HG02642 (cell line): ENCODE measurements around the gene UBTF.
A peak's percentile ranks its signal among the peaks of the same experiment; 100 is the strongest.

Experiments
- ATAC-seq: cut with Tn5 transposase; IDR thresholded peaks from one replicate; pipeline ENCODE4 v1.9.1; 2021; ENCODE audit warnings: mild to moderate bottlenecking; ENCODE audit not compliant: unreplicated experiment, poor library complexity

The UBTF gene, protein sequence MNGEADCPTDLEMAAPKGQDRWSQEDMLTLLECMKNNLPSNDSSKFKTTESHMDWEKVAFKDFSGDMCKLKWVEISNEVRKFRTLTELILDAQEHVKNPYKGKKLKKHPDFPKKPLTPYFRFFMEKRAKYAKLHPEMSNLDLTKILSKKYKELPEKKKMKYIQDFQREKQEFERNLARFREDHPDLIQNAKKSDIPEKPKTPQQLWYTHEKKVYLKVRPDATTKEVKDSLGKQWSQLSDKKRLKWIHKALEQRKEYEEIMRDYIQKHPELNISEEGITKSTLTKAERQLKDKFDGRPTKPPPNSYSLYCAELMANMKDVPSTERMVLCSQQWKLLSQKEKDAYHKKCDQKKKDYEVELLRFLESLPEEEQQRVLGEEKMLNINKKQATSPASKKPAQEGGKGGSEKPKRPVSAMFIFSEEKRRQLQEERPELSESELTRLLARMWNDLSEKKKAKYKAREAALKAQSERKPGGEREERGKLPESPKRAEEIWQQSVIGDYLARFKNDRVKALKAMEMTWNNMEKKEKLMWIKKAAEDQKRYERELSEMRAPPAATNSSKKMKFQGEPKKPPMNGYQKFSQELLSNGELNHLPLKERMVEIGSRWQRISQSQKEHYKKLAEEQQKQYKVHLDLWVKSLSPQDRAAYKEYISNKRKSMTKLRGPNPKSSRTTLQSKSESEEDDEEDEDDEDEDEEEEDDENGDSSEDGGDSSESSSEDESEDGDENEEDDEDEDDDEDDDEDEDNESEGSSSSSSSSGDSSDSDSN

DNA sequence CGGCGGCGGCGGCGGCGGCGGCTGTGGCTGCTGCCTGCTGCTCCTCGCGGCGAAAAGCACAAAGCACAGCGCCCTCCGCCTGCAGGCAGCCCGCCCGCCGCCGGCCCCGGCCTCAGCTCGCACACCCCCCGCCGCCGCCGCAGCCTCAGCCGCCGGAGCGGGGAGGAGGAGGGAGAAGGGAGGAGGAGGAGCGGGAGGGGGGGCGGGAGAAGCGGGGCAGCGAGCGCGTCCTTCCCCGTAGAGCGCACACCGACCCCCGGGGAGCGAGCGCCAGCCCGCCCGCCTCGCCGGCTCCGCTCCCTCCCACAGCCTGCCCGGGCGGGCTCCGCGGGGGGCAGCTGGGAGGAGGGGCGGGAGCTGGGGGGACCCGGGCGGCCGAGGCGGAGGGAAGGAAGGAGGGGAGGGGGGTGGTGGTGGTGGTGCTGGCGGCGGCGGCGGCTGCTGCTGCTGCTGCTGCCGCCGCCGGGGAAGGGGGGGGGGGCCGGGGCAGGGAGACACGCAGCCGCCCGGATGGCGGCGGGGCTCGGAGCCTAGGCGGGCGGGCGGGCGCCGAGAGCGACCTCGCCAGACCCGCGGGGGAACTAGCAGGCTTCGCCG, at the start of gene UBTF:
TSS of gene UBTF (minus strand) at position 60 of the 597 bp plus-strand sequence. CDS start 1,446 bp downstream, outside the sequence.
- peak; percentile 17 for ATAC-seq

- no peak for ATAC-seq
Measured at GRCh38 chr17:44268709-44269534, 49.4 kb upstream of the UBTF start.

GRCh38 chr17:44267818-44268490, 48.5 kb upstream of the UBTF start, which contains the start of gene SLC4A1:
TSS of gene SLC4A1 (minus strand) at chr17:44268135. CDS start at chr17:44262866, 5,269 bp downstream.
- no peak for ATAC-seq

DNA sequence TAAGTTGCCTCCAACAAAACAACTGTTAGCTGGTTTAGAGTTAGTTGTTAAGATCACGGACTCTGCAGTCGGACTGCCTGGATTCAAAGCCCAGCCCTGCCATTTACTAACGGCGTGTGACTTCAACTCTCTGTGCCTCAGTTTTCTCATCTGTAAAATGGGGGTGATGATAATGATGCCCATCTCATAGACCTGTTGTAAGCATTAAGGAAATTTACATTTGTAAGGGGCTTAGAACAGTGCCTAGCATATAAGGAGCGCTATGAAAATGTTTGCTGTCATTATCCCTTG, 47.6 kb upstream of the UBTF start:
- no peak for ATAC-seq

DNA sequence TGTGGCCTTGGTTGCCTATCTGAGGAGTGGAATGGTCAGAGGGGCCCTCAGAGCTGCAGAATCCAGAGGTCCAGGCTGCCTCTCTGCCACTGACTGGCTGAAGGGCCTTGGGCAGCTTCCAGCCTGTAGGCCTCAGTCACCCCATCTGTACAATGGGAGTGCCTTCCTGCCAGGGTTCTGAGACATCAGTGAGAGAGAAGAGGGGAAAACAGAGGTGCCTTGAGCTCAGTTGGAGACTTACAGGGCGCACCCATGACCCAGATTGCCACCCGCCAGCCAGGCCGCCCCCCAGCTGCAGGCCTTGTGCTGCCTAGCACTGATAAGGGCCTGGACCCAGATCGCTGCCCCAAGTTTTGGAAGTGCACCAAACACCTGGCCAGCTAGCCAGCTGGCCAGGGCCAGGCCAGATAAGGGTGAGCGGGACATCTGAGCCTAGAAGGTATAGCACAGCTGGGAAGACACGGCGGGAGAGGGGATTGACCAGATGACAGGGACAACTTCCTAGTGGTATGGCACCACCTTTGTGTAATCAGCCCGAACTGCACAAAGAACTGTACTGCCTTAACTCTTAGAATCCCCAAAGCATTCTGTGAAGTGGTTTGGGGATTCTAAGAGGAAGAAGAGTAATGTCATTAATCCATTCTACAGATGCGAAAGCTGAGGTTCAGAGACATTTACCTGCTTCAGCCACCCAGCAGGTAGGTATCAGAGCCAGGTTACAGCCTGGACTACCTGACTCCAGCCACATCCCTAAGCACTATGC, 47.1 kb upstream of the UBTF start:
- ATAC-seq = no peak

- no peak for ATAC-seq
Measured at GRCh38 chr17:44263345-44263902, 43.9 kb upstream of the UBTF start.

- ATAC-seq = no peak
Measured at GRCh38 chr17:44262654-44263225, 43.3 kb upstream of the UBTF start.

- no peak for ATAC-seq
Measured at GRCh38 chr17:44260296-44260695, 40.8 kb upstream of the UBTF start.

- no peak for ATAC-seq
Measured at GRCh38 chr17:44258811-44259351, 39.4 kb upstream of the UBTF start.

GRCh38 chr17:44257815-44258760, 38.6 kb upstream of the UBTF start:
- ATAC-seq = no peak

GRCh38 chr17:44256671-44257070, 37.2 kb upstream of the UBTF start:
- no peak for ATAC-seq

- ATAC-seq = no peak
Measured at GRCh38 chr17:44255915-44256314, 36.4 kb upstream of the UBTF start.

- ATAC-seq = no peak
Measured at GRCh38 chr17:44254361-44255095, 35.1 kb upstream of the UBTF start.

DNA sequence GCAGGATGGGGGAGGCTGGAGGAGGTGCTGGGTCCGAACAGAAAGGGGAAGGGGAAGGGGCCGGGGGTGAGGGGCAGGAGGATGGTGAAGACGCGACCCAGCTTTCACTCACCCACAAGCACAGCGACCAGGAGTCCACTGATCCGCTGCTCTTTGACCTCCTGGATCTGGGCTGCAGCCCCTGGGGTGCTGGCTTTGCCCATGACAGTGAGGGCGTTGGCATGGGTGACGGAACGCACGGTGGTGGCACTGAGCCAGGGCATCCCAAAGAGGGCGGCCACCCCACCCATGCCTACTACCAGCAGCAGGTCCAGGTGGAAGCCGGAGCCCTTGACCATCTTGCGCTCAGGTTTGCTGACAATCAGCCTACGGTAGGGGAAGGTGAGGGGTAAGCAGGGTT, 33.5 kb upstream of the UBTF start:
- ATAC-seq = no peak

DNA sequence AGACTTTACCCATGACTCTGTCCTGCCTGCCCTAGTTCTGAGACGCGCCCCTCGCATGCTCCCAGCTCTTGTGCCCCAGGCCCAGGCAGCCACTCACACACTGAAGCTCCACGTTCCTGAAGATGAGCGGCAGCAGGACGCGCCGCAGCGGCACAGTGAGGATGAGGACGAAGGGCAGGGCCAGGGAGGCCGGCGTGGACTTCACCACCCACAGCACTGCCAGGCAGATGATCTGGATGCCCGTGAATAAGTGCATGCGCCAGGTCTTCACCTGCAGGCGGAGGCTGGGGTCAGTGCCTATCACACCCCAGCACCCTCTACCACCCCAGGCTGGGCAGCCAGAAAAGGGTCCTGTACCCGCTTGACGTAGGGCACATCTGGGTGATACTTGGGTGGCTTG, 31.6 kb upstream of the UBTF start:
- no peak for ATAC-seq

DNA sequence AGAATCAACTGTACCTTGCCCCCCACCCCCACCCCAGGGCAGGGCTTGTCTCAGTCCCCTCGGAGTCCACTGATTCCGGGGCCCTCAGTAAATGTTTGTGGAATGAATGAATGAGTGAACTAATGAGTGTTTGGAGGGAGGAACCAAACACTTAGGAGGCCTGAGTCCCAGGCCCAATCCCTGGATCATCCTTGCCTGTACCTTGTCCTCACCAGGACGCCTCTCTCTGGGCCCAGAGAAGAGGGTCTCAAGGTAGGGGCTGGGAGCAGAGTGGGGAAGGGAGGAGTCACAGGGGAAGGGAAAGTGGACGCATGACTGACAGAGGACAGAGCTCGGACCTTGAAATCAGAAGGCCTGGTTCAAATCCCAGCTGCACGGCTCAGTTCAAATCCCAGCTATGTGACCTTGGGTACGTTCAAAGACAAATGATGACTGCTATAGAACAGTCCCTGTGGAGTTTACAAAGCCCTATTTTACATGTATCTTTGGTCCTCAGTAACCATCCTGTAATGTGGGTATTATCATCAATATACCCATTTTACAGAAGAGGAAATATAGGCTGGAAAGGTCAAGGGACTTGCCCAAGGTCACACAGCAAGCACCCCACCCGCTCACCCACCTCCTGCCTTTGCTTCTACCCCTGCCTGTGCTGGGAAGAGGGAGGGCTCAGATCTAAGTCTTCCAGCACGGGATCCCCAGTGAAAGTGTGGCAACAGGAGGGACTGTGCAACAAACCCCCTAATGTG, 30.2 kb upstream of the UBTF start:
- ATAC-seq = no peak
